ENCODE data around the gene DDX55. TPM values are rescaled to one million over a fixed set of nuclear protein-coding genes. Genes with fewer than 3 reads are reported as not detected.

The DDX55 gene
- total and polyA plus RNA-seq, 2 of the 13 experiments (the other 11 are each of a cell fraction or from before 2014, with no cell fraction given): 22.2 to 37.0 TPM

DNA sequence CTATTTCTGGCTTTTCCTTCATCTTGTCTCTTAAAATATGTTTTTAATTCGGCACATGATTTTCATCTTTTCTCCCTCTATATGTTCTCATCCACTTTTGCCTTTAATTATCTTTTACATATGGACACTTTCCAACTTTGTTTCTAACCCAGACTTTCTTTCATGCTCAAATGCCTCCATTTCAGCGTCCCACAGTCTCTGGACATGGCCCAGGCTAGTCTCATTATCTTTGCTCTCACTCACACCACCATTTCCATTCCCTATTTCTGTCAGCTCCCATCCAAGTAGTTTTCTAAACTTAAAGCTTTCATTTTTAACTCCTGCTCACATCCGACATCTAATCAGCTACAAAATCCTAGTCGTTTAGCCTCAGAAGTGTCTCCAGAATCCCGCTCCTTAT, 46.5 kb downstream of the DDX55 start:
- H3K79me2 ChIP-seq (ENCODE audit: insufficient read depth, low read length): no peaks in the 10 kb centered on the region
- ATAC-seq (no peak), FAIRE-seq (no peak), DNase-seq (ENCODE audit: low spot score) (no peak)
- ChIA-PET CTCF (ENCODE audit: low intra/inter-chr PET ratio, low total read pairs) (no interaction called here), POLR2A (no interaction called here)
- H3K36me3 ChIP-seq (replicated peaks in 1 of 2; ENCODE audit: control insufficient read depth in 1 of 2, insufficient read depth in 2 of 2, low read length in 2 of 2): peaks cover 20 to 72% of the 10 kb centered on the region in 2 experiments
- in situ Hi-C loops (cut with HindIII; ENCODE audit: extremely low pct_ligation_motif_present, low pct_unique_long_range_greater_than_20kb) (no loop called here), intact Hi-C loops (cut with micrococcal nuclease; ENCODE audit: unreplicated experiment) (no loop called here)
- no peaks in the 10 kb centered on the region for H3K4me1 ChIP-seq (ENCODE audit: insufficient read depth, low read length)
- WGBS (ENCODE audit: low lambda C conversion rate): 98% methylated on average over 5 of the region's 5 CpGs
- H3K27me3 ChIP-seq (ENCODE audit: control insufficient read depth in 1 of 2, insufficient read depth in 2 of 2, low read length in 2 of 2): no peaks in the 10 kb centered on the region
- no peak overlapping the region for H2AFZ ChIP-seq (ENCODE audit: low read length)
- H3K4me2 ChIP-seq (ENCODE audit: low read depth, low read length): no peak overlapping the region
- H3K4me3 ChIP-seq (replicated peaks in 1 of 3; ENCODE audit: insufficient read depth in 1 of 3, low read depth in 2 of 3, low read length in 3 of 3): no peak overlapping the region
- no peaks in the 10 kb centered on the region for H3K9me3 ChIP-seq (ENCODE audit: low read length)
- H4K20me1 ChIP-seq (ENCODE audit: insufficient read depth, low read length): no peaks in the 10 kb centered on the region
- no peak overlapping the region for H3K27ac ChIP-seq (ENCODE audit: extremely low read length, insufficient read depth, low read length)
- no peak overlapping the region for H3K9ac ChIP-seq (ENCODE audit: insufficient read depth, low read depth, low read length)
- no TSS peak for BruUV-seq (replicated peaks)
- TF ChIP-seq HMG20A (CRISPR knock-in tag; IDR thresholded peaks at IDR 0.05; ENCODE audit: borderline replicate concordance): no peak
- TF ChIP-seq JUN (CRISPR knock-in tag; IDR thresholded peaks at IDR 0.05): no peak
- TF ChIP-seq, protein P1, sequence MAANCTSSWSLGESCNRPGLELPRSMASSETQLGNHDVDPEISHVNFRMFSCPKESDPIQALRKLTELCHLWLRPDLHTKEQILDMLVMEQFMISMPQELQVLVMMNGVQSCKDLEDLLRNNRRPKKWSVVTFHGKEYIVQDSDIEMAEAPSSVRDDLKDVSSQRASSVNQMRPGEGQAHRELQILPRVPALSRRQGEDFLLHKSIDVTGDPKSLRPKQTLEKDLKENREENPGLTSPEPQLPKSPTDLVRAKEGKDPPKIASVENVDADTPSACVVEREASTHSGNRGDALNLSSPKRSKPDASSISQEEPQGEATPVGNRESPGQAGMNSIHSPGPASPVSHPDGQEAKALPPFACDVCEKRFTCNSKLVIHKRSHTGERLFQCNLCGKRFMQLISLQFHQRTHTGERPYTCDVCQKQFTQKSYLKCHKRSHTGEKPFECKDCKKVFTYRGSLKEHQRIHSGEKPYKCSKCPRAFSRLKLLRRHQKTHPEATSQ (CRISPR knock-in tag; IDR thresholded peaks at IDR 0.05; ENCODE audit: borderline replicate concordance): no peak
- TF ChIP-seq, protein P2, sequence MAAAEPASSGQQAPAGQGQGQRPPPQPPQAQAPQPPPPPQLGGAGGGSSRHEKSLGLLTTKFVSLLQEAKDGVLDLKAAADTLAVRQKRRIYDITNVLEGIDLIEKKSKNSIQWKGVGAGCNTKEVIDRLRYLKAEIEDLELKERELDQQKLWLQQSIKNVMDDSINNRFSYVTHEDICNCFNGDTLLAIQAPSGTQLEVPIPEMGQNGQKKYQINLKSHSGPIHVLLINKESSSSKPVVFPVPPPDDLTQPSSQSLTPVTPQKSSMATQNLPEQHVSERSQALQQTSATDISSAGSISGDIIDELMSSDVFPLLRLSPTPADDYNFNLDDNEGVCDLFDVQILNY (CRISPR knock-in tag; conservative IDR thresholded peaks at IDR 0.05): no peak
- TF ChIP-seq SMYD3 (CRISPR knock-in tag; IDR thresholded peaks at IDR 0.05): no peak
- TF ChIP-seq ZNF572 (CRISPR knock-in tag; IDR thresholded peaks at IDR 0.05): no peak
- TF ChIP-seq, protein P3, sequence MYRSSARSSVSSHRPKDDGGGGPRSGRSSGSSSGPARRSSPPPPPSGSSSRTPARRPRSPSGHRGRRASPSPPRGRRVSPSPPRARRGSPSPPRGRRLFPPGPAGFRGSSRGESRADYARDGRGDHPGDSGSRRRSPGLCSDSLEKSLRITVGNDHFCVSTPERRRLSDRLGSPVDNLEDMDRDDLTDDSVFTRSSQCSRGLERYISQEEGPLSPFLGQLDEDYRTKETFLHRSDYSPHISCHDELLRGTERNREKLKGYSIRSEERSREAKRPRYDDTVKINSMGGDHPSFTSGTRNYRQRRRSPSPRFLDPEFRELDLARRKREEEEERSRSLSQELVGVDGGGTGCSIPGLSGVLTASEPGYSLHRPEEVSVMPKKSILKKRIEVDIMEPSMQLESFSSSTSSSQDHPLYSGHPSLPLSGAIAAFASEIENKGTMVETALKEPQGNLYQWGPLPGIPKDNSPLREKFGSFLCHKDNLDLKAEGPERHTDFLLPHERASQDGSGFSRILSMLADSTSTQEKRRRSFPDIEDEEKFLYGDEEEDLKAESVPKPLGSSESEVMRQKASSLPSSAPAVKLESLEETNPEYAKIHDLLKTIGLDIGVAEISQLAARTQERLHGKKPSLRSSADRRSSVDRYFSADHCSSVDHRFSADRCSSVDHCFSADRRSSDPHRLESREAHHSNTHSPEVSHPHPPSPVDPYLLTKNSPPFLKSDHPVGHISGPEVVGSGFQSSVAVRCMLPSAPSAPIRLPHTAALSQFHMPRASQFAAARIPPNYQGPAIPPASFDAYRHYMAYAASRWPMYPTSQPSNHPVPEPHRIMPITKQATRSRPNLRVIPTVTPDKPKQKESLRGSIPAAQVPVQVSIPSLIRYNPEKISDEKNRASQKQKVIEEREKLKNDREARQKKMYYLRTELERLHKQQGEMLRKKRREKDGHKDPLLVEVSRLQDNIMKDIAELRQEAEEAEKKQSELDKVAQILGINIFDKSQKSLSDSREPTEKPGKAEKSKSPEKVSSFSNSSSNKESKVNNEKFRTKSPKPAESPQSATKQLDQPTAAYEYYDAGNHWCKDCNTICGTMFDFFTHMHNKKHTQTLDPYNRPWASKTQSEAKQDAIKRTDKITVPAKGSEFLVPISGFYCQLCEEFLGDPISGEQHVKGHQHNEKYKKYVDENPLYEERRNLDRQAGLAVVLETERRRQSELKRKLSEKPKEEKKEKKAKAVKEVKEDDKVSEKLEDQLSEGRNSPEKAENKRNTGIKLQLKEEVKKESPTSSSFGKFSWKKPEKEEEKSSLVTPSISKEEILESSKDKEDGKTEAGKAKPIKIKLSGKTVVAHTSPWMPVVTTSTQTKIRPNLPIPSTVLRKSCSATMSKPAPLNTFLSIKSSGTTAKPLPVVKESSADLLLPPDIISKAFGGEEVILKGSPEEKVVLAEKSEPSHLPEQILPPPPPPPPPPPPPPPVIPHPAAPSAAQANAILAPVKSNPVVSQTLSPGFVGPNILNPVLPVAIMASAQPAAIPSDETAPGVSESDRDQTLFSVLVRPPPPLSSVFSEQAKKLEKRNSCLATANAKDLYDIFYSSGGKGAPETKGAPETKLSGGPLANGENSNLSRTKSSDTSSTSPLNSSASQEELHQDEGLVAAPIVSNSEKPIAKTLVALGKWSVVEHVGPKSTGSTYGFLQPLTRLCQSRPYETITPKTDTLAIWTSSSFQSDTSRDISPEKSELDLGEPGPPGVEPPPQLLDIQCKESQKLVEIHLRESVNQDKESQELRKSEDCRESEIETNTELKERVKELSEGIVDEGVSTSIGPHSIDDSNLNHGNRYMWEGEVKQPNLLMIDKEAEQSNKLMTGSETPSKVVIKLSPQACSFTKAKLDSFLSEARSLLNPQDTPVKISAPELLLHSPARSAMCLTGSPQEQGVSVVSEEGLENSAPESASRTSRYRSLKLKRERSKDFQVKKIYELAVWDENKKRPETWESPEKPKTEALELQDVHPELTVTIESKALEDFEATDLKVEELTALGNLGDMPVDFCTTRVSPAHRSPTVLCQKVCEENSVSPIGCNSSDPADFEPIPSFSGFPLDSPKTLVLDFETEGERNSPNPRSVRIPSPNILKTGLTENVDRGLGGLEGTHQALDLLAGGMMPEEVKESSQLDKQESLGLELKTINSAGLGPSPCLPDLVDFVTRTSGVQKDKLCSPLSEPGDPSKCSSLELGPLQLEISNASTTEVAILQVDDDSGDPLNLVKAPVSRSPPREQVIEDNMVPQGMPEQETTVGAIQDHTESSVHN (CRISPR knock-in tag; IDR thresholded peaks at IDR 0.05): no peak
- no peak for TF ChIP-seq NFIB (CRISPR knock-in tag; IDR thresholded peaks at IDR 0.05; ENCODE audit: borderline replicate concordance)
- no peak for TF ChIP-seq NAIF1 (CRISPR knock-in tag; IDR thresholded peaks at IDR 0.05; ENCODE audit: borderline replicate concordance)

All from HepG2 (cell line).